ENCODE results near the gene ELFN1. TPM values are rescaled to one million over a fixed set of nuclear protein-coding genes. Genes with fewer than 3 reads are reported as not detected.
"Not testable (repeated sequence)": the region's sequence is repeated elsewhere in the genome, so short reads cannot be mapped to it uniquely, and the experiment has no call there.

Gene ELFN1
- total RNA-seq, 1 donor from 2014 or later: 12.3 TPM

- Mint-ChIP-seq H3K27ac (no peak overlapping the region), H3K4me3 (ENCODE audit: low read depth) (no peak overlapping the region), H3K27me3 (peaks cover 20% of the 10 kb centered on the region), H3K9me3 (ENCODE audit: low read depth) (no peaks in the 10 kb centered on the region), H3K36me3 (ENCODE audit: insufficient read depth) (peaks cover 9% of the 10 kb centered on the region), H3K4me1 (ENCODE audit: low read depth) (peaks cover 20% of the 10 kb centered on the region)
- TF ChIP-seq, protein P1, sequence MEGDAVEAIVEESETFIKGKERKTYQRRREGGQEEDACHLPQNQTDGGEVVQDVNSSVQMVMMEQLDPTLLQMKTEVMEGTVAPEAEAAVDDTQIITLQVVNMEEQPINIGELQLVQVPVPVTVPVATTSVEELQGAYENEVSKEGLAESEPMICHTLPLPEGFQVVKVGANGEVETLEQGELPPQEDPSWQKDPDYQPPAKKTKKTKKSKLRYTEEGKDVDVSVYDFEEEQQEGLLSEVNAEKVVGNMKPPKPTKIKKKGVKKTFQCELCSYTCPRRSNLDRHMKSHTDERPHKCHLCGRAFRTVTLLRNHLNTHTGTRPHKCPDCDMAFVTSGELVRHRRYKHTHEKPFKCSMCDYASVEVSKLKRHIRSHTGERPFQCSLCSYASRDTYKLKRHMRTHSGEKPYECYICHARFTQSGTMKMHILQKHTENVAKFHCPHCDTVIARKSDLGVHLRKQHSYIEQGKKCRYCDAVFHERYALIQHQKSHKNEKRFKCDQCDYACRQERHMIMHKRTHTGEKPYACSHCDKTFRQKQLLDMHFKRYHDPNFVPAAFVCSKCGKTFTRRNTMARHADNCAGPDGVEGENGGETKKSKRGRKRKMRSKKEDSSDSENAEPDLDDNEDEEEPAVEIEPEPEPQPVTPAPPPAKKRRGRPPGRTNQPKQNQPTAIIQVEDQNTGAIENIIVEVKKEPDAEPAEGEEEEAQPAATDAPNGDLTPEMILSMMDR (IDR thresholded peaks at IDR 0.05; ENCODE audit: unreplicated experiment): no peak
- no peak for DNase-seq (ENCODE audit: low spot score, unreplicated experiment)
These were observed 45.6 kb downstream of the ELFN1 start for GRCh38 chr7:1715671-1716074.

- Mint-ChIP-seq H3K27ac (no peak overlapping the region), H3K36me3 (ENCODE audit: insufficient read depth) (peaks cover 9% of the 10 kb centered on the region), H3K4me3 (ENCODE audit: low read depth) (no peak overlapping the region), H3K27me3 (peaks cover 16% of the 10 kb centered on the region), H3K9me3 (ENCODE audit: low read depth) (no peaks in the 10 kb centered on the region), H3K4me1 (ENCODE audit: low read depth) (peaks cover 20% of the 10 kb centered on the region)
- DNase-seq (ENCODE audit: low spot score, unreplicated experiment): no peak
- TF ChIP-seq, protein P1 (IDR thresholded peaks at IDR 0.05; ENCODE audit: unreplicated experiment): no peak
These were observed 46.4 kb downstream of the ELFN1 start for GRCh38 chr7:1716263-1717094.

- TF ChIP-seq, protein P1 (IDR thresholded peaks at IDR 0.05; ENCODE audit: unreplicated experiment): no peak
- H3K4me1 Mint-ChIP-seq (ENCODE audit: low read depth): peaks cover 20% of the 10 kb centered on the region
These were observed 47.0 kb downstream of the ELFN1 start for GRCh38 chr7:1717095-1717483.

GRCh38 chr7:1717903-1718676, 48.0 kb downstream of the ELFN1 start:
- Mint-ChIP-seq H3K27ac (no peak overlapping the region), H3K9me3 (ENCODE audit: low read depth) (no peaks in the 10 kb centered on the region), H3K36me3 (ENCODE audit: insufficient read depth) (peaks cover 9% of the 10 kb centered on the region), H3K27me3 (peaks cover 10% of the 10 kb centered on the region), H3K4me1 (ENCODE audit: low read depth) (peaks cover 17% of the 10 kb centered on the region), H3K4me3 (ENCODE audit: low read depth) (no peak overlapping the region)
- TF ChIP-seq, protein P1 (IDR thresholded peaks at IDR 0.05; ENCODE audit: unreplicated experiment): no peak
- DNase-seq (ENCODE audit: low spot score, unreplicated experiment): no peak

More at GRCh38 chr7:1717095-1717483, 47.0 kb downstream of the ELFN1 start:
- H3K4me3 Mint-ChIP-seq (ENCODE audit: low read depth): no peak overlapping the region
- no peak for DNase-seq (ENCODE audit: low spot score, unreplicated experiment)
- peaks cover 15% of the 10 kb centered on the region for H3K27me3 Mint-ChIP-seq
- no peak overlapping the region for H3K27ac Mint-ChIP-seq
- peaks cover 9% of the 10 kb centered on the region for H3K36me3 Mint-ChIP-seq (ENCODE audit: insufficient read depth)
- H3K9me3 Mint-ChIP-seq (ENCODE audit: low read depth): no peaks in the 10 kb centered on the region

DNA sequence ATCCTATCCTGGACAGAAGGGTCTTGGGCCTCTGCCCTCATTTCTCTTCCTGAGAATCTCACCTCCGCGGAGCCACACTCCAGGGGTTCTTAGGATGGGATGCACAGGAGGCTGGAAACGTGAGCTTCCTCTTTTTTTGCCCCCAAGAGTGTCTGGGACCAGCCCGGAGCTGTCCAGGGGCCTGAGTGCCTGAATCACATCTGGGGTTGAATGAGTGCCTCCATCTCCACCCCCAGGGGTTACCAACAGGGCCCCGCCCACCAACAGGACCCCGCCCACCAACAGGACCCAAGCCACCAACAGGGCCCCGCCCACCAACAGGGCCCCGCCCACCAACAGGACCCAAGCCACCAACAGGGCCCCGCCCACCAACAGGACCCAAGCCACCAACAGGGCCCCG, 48.8 kb downstream of the ELFN1 start:
- DNase-seq (ENCODE audit: low spot score, unreplicated experiment); H3K27me3 Mint-ChIP-seq: not testable (repeated sequence)

DNA sequence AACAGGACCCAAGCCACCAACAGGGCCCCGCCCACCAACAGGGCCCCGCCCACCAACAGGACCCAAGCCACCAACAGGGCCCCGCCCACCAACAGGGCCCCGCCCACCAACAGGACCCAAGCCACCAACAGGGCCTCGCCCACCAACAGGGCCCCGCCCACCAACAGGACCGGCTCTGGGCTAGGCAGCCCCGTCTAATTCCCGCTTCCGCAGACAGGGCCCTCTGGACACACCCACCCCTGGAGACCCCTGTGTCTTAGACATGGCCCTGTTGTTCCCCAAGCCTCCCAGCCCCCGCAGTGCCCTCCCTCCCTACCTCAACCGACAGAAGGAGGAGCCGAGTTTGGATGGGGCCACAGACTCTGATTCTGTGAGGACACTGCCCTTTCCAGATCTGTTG, 49.2 kb downstream of the ELFN1 start:
- H3K9me3 Mint-ChIP-seq (ENCODE audit: low read depth); DNase-seq (ENCODE audit: low spot score, unreplicated experiment); H3K27ac Mint-ChIP-seq; H3K4me3 Mint-ChIP-seq (ENCODE audit: low read depth); H3K4me1 Mint-ChIP-seq (ENCODE audit: low read depth); H3K36me3 Mint-ChIP-seq (ENCODE audit: insufficient read depth); H3K27me3 Mint-ChIP-seq: not testable (repeated sequence)

More for the DNA sequence above, 48.8 kb downstream of the ELFN1 start:
- not testable (repeated sequence) for H3K4me3 Mint-ChIP-seq (ENCODE audit: low read depth); H3K9me3 Mint-ChIP-seq (ENCODE audit: low read depth); H3K27ac Mint-ChIP-seq; H3K36me3 Mint-ChIP-seq (ENCODE audit: insufficient read depth)
- H3K4me1 Mint-ChIP-seq (ENCODE audit: low read depth): peaks cover 10% of the 10 kb centered on the region

All from progenitor cell of endocrine pancreas (in vitro differentiated cells).